MM.1S (cell line): ENCODE measurements around the gene KLHDC8A.

Experiments used
- DNase-seq: peaks from one replicate; pipeline ENCODE4 v3.0.0-alpha.2; 2015
- H2AFZ ChIP-seq: fragments of 300-600 bp; sonication (generic); 2 replicates; pipeline ENCODE4 v1.6.0; 2016; ENCODE audit warnings: antibody characterized with exemption, low read length
- H3F3A ChIP-seq: fragments of 300-600 bp; sonication (generic); 2 replicates; pipeline ENCODE4 v1.6.1; 2016; ENCODE audit warnings: mild to moderate bottlenecking, antibody characterized with exemption, low read length, moderate library complexity, mixed read lengths; ENCODE audit not compliant: insufficient read depth
- H3K27ac ChIP-seq: fragments of 300-600 bp; sonication (generic); 2 replicates; pipeline ENCODE4 v1.5.1; 2016; ENCODE audit warnings: mild to moderate bottlenecking, low read length
- H3K27me3 ChIP-seq: fragments of 300-600 bp; sonication (generic); replicated peaks from 2 replicates; pipeline ENCODE4 v1.6.0; 2016; ENCODE audit warnings: low read length; ENCODE audit not compliant: insufficient read depth
- H3K36me3 ChIP-seq: fragments of 300-600 bp; sonication (generic); replicated peaks from 2 replicates; pipeline ENCODE4 v1.6.1; 2016; ENCODE audit warnings: mild to moderate bottlenecking, low read length, mixed read lengths; ENCODE audit not compliant: insufficient read depth
- H3K4me1 ChIP-seq: fragments of 300-600 bp; sonication (generic); 2 replicates; pipeline ENCODE4 v1.6.1; 2016; ENCODE audit warnings: low read length, mixed read lengths
- H3K4me2 ChIP-seq: fragments of 300-600 bp; sonication (generic); 2 replicates; pipeline ENCODE4 v1.6.0; 2016; ENCODE audit warnings: low read depth, low read length
- H3K4me3 ChIP-seq: fragments of 300-600 bp; sonication (generic); 2 replicates; pipeline ENCODE4 v1.5.1; 2016; ENCODE audit warnings: low read length, mixed read lengths
- H3K79me2 ChIP-seq: fragments of 300-600 bp; sonication (generic); 2 replicates; pipeline ENCODE4 v1.6.1; 2016; ENCODE audit warnings: mixed run types, low read length, mixed read lengths
- H3K9ac ChIP-seq: fragments of 300-600 bp; sonication (generic); 2 replicates; pipeline ENCODE4 v1.6.1; 2016; ENCODE audit warnings: low read length, mixed read lengths
- H3K9me2 ChIP-seq: fragments of 300-600 bp; sonication (generic); replicated peaks from 2 replicates; pipeline ENCODE4 v1.6.1; 2016; ENCODE audit warnings: mild to moderate bottlenecking, low read length, mixed read lengths; ENCODE audit not compliant: insufficient read depth
- H3K9me3 ChIP-seq: fragments of 300-600 bp; sonication (generic); replicated peaks from 2 replicates; pipeline ENCODE4 v1.6.1; 2016; ENCODE audit warnings: mild to moderate bottlenecking, low read length, mixed read lengths; ENCODE audit not compliant: insufficient read depth
- H4K20me1 ChIP-seq: fragments of 300-600 bp; sonication (generic); 2 replicates; pipeline ENCODE4 v1.6.1; 2016; ENCODE audit warnings: mild to moderate bottlenecking, low read length, moderate library complexity, mixed read lengths; ENCODE audit not compliant: insufficient read depth
- CTCF ChIP-seq: fragments of 300-600 bp; sonication (generic); IDR thresholded peaks from 2 replicates; pipeline ENCODE4 v1.5.1; 2016; ENCODE audit warnings: antibody characterized with exemption, low read length, mixed read lengths
- EZH2 ChIP-seq: fragments of 300-600 bp; sonication (generic); optimal IDR thresholded peaks from 2 replicates; pipeline ENCODE3; 2017; ENCODE audit warnings: low read depth, mild to moderate bottlenecking, antibody characterized with exemption, low read length, mixed read lengths
- EZH2phosphoT487 ChIP-seq: fragments of 300-600 bp; sonication (generic); IDR thresholded peaks from 2 replicates; pipeline ENCODE4 v1.6.1; 2018; ENCODE audit warnings: antibody characterized with exemption, low read length

The KLHDC8A gene

GRCh38 chr1:205301842-205302588 is 54.7 kb downstream of the KLHDC8A start:
- H2AFZ ChIP-seq: no peak overlapping the region
- H3K4me2 ChIP-seq: no peak overlapping the region
- no peak for DNase-seq
- H3K9ac ChIP-seq: no peak overlapping the region
- H4K20me1 ChIP-seq: no peaks in the 10 kb centered on the region
- no peak for TF ChIP-seq EZH2phosphoT487
- no peak for TF ChIP-seq EZH2
- no peak for TF ChIP-seq CTCF
- peaks cover 7% of the 10 kb centered on the region for H3K4me1 ChIP-seq
- H3K9me3 ChIP-seq: no peaks in the 10 kb centered on the region
- no peaks in the 10 kb centered on the region for H3K36me3 ChIP-seq
- H3K4me3 ChIP-seq: no peak overlapping the region
- H3K27me3 ChIP-seq: no peaks in the 10 kb centered on the region
- no peaks in the 10 kb centered on the region for H3K9me2 ChIP-seq
- no peak overlapping the region for H3K27ac ChIP-seq
- no peaks in the 10 kb centered on the region for H3K79me2 ChIP-seq
- H3F3A ChIP-seq: no peaks in the 10 kb centered on the region

- Histone ChIP-seq H3K27ac (peak overlapping the region; percentile 3; the same call in 1 of the 2 replicates), H3K36me3 (no peaks in the 10 kb centered on the region), H3K9me2 (no peaks in the 10 kb centered on the region), H3K27me3 (no peaks in the 10 kb centered on the region), H2AFZ (no peak overlapping the region), H3K9me3 (no peaks in the 10 kb centered on the region), H3K9ac (no peak overlapping the region), H3K4me1 (peaks cover 7% of the 10 kb centered on the region), H3K79me2 (no peaks in the 10 kb centered on the region), H3F3A (no peaks in the 10 kb centered on the region), H3K4me3 (no peak overlapping the region), H3K4me2 (no peak overlapping the region), H4K20me1 (no peaks in the 10 kb centered on the region)
- TF ChIP-seq EZH2 (no peak), CTCF (no peak), EZH2phosphoT487 (no peak)
- peak; percentile 34 for DNase-seq
Observed at GRCh38 chr1:205301205-205301821, 55.4 kb downstream of the KLHDC8A start.

- Histone ChIP-seq H3K4me2 (no peak overlapping the region), H3K9me3 (no peaks in the 10 kb centered on the region), H3K36me3 (no peaks in the 10 kb centered on the region), H3F3A (no peaks in the 10 kb centered on the region), H3K4me3 (no peak overlapping the region), H3K79me2 (no peaks in the 10 kb centered on the region), H3K27me3 (no peaks in the 10 kb centered on the region), H3K4me1 (peaks cover 7% of the 10 kb centered on the region), H2AFZ (no peak overlapping the region), H3K9me2 (no peaks in the 10 kb centered on the region), H3K27ac (no peak overlapping the region), H3K9ac (no peak overlapping the region), H4K20me1 (no peaks in the 10 kb centered on the region)
- TF ChIP-seq EZH2phosphoT487 (no peak), EZH2 (no peak), CTCF (no peak)
- DNase-seq: no peak
Observed at GRCh38 chr1:205300149-205300548, 56.6 kb downstream of the KLHDC8A start.
